ENCODE data around the gene CCNI.

CCNI gene

DNA sequence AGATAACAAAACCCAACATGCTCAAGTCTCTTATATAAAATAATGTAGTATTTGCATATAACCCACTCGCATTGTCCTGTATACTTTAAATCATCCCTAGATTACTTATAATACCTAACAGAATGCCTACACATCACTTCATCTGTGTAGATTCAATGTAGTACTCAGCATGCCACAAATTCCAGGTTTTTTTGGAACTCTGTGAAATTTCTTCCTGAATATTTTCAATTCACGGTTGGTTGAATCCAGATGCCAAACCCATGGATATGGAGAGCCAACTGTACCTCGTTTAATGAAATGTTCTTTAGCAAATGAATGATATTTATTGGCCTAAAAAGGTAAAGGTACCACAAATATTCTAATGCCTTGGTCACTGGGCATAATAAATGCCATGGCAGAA is 24.8 kb downstream of the CCNI start:
- TF ChIP-seq ZFX (IDR thresholded peaks at IDR 0.05; ENCODE audit: borderline replicate concordance) = no peak
- TF ChIP-seq, protein P1, sequence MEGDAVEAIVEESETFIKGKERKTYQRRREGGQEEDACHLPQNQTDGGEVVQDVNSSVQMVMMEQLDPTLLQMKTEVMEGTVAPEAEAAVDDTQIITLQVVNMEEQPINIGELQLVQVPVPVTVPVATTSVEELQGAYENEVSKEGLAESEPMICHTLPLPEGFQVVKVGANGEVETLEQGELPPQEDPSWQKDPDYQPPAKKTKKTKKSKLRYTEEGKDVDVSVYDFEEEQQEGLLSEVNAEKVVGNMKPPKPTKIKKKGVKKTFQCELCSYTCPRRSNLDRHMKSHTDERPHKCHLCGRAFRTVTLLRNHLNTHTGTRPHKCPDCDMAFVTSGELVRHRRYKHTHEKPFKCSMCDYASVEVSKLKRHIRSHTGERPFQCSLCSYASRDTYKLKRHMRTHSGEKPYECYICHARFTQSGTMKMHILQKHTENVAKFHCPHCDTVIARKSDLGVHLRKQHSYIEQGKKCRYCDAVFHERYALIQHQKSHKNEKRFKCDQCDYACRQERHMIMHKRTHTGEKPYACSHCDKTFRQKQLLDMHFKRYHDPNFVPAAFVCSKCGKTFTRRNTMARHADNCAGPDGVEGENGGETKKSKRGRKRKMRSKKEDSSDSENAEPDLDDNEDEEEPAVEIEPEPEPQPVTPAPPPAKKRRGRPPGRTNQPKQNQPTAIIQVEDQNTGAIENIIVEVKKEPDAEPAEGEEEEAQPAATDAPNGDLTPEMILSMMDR (IDR thresholded peaks at IDR 0.05) = no peak
- H3K27ac ChIP-seq = no peak overlapping the region

DNA sequence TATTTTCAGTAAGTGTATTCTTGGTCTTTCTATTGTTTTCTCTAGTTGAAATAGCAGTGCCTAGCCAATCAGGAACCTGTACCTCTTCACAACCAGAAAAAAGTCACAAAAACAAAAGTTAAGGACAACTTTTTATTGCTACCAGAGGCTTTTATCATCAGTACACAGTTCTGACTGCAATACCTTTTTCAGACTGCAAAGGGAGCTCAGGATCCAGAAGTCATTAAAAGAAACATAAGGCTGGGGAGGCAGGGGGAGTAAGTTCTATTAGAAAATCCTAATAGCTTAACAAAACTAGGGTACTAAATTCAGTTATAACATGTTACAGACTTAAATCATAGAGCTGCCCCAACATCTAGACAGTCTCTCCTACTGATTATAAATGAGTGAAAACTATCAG is 28.8 kb downstream of the CCNI start:
- no peak for TF ChIP-seq ZFX (IDR thresholded peaks at IDR 0.05; ENCODE audit: borderline replicate concordance)
- TF ChIP-seq, protein P1 (IDR thresholded peaks at IDR 0.05) = peak; percentile 35
- no peak overlapping the region; the same call in 1 of the 2 replicates for H3K27ac ChIP-seq

GRCh38 chr4:77045490-77045889 is 30.3 kb downstream of the CCNI start:
- no peak for TF ChIP-seq ZFX (IDR thresholded peaks at IDR 0.05; ENCODE audit: borderline replicate concordance)
- TF ChIP-seq, protein P1 (IDR thresholded peaks at IDR 0.05) = 0 out of 2 replicates have a peak, but pooled peaks have one; percentile 12

GRCh38 chr4:77044461-77045150 is 31.2 kb downstream of the CCNI start:
- no peak for TF ChIP-seq ZFX (IDR thresholded peaks at IDR 0.05; ENCODE audit: borderline replicate concordance)
- TF ChIP-seq, protein P1 (IDR thresholded peaks at IDR 0.05) = peak; percentile 81
- no peak overlapping the region for H3K27ac ChIP-seq

More at GRCh38 chr4:77045490-77045889, 30.3 kb downstream of the CCNI start:
- H3K27ac ChIP-seq = no peak overlapping the region

GRCh38 chr4:77043507-77044136 is 32.2 kb downstream of the CCNI start:
- no peak for TF ChIP-seq ZFX (IDR thresholded peaks at IDR 0.05; ENCODE audit: borderline replicate concordance)
- TF ChIP-seq, protein P1 (IDR thresholded peaks at IDR 0.05) = no peak
- no peak overlapping the region for H3K27ac ChIP-seq

- TF ChIP-seq ZFX (IDR thresholded peaks at IDR 0.05; ENCODE audit: borderline replicate concordance) = no peak
- TF ChIP-seq, protein P1 (IDR thresholded peaks at IDR 0.05) = no peak
- H3K27ac ChIP-seq = no peak overlapping the region
Measured at GRCh38 chr4:77040854-77041725, 34.7 kb downstream of the CCNI start.

Measured in 22Rv1 (cell line).